ENCODE results near the gene CLEC16A. TPM values are rescaled to one million over a fixed set of nuclear protein-coding genes. Genes with fewer than 3 reads are reported as not detected.

Gene CLEC16A
- total and polyA plus RNA-seq, 9 of the 15 experiments (the other 6 are each of a cell fraction or from before 2014, with no cell fraction given): 1.00 to 22.3 (median 10.0) TPM

DNA sequence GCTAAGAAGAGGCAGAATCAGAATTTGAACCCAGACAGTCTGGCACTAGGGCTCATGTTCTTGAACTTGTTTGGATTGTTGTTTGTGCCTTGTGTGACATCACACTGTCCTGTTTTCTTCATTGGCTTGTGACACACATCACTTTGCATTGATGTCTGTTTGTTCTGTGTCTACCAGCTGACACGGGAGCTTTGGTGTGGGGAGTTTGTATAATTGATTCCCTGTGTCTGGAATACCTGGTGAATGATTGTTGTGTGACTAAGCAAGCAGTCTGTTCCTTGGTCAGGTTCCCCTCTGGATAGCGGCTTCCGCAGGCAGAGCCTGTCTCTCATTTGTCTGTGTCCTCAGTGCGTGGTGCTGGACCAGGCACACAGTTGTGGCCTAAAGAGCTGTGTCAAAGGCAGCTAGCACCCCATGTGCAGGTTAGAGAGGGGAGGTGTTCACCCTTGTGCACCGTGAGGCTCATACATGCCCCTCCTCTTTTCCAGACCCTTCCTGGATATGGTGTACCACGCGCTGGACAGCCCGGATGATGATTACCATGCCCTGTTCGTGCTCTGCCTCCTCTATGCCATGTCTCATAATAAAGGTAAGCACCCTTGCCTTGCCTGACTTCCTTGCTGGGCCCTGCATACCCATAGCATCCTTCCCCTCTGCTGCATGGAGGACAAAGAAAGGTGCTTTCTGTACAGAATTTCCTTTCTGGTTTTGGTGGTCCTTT lies 80.1 kb downstream of the CLEC16A start:
- Histone ChIP-seq H3K4me2 (ENCODE audit: insufficient read depth, low read length) (no peak overlapping the region), H3K79me2 (ENCODE audit: control insufficient read depth, insufficient read depth, low read length) (no peaks in the 10 kb centered on the region), H3K9me1 (ENCODE audit: control insufficient read depth, insufficient read depth, low read length) (no peaks in the 10 kb centered on the region), H3K27ac (ENCODE audit: extremely low read depth, low read depth, low read length) (no peak overlapping the region), H3K4me1 (replicated peaks in 1 of 2; ENCODE audit: control insufficient read depth in 2 of 2, insufficient read depth in 2 of 2, low read length in 2 of 2) (peaks cover 3 to 4% of the 10 kb centered on the region in 2 experiments; a peak in 4 of 5 replicates), H3K36me3 (ENCODE audit: control insufficient read depth, insufficient read depth, low read length) (peaks cover 32% of the 10 kb centered on the region; the same call in 1 of the 3 replicates), H3K27me3 (ENCODE audit: control insufficient read depth in 2 of 2, insufficient read depth in 2 of 2, low read length in 2 of 2) (no peaks in the 10 kb centered on the region), H3K4me3 (no peak overlapping the region), H3K9ac (ENCODE audit: insufficient read depth in 1 of 2, low read depth in 2 of 2, low read length in 2 of 2) (no peak overlapping the region), H2AFZ (ENCODE audit: low read depth, low read length) (no peak overlapping the region), H3K9me3 (replicated peaks; ENCODE audit: control insufficient read depth, insufficient read depth, low read depth, low read length) (no peaks in the 10 kb centered on the region), H4K20me1 (replicated peaks; ENCODE audit: control insufficient read depth, insufficient read depth, low read length) (0 out of 2 replicates have a peak, but pooled peaks cover 4% of the 10 kb centered on the region)
- FAIRE-seq (no peak), DNase-seq (ENCODE audit: extremely low read depth in 1 of 4, low spot score in 3 of 4) (no peak), ATAC-seq (no peak)
- 83% methylated on average over 8 of the region's 9 CpGs for WGBS (ENCODE audit: insufficient coverage, low coverage, missing lambda C conversion rate)
- CTCF ChIA-PET (ENCODE audit: low intra/inter-chr PET ratio): no interaction called here
- POLR2A ChIA-PET: interaction anchor here (0.5 to 1.0 kb wide), 3 partner anchors 23 to 342 kb away, joined by 3 to 4 read pairs (median 3); no protein-coding TSS in a partner anchor
- in situ Hi-C loops (cut with MboI) (no loop called here), intact Hi-C loops (cut with micrococcal nuclease) (no loop called here)
- no TSS peak for BruUV-seq (replicated peaks)
- TF ChIP-seq, protein P1, sequence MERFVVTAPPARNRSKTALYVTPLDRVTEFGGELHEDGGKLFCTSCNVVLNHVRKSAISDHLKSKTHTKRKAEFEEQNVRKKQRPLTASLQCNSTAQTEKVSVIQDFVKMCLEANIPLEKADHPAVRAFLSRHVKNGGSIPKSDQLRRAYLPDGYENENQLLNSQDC (CRISPR knock-in tag; IDR thresholded peaks at IDR 0.05): no peak
- TF ChIP-seq OTX1 (CRISPR knock-in tag; IDR thresholded peaks at IDR 0.05) (no peak), PRPF4 (IDR thresholded peaks at IDR 0.05; ENCODE audit: insufficient read depth, low read depth, low read length, poor library complexity, severe bottlenecking) (no peak), RHOXF2B (CRISPR knock-in tag; conservative IDR thresholded peaks at IDR 0.05) (no peak)

All from K562 (cell line).